Measurements from ENCODE around the gene POLN.

POLN gene

DNA sequence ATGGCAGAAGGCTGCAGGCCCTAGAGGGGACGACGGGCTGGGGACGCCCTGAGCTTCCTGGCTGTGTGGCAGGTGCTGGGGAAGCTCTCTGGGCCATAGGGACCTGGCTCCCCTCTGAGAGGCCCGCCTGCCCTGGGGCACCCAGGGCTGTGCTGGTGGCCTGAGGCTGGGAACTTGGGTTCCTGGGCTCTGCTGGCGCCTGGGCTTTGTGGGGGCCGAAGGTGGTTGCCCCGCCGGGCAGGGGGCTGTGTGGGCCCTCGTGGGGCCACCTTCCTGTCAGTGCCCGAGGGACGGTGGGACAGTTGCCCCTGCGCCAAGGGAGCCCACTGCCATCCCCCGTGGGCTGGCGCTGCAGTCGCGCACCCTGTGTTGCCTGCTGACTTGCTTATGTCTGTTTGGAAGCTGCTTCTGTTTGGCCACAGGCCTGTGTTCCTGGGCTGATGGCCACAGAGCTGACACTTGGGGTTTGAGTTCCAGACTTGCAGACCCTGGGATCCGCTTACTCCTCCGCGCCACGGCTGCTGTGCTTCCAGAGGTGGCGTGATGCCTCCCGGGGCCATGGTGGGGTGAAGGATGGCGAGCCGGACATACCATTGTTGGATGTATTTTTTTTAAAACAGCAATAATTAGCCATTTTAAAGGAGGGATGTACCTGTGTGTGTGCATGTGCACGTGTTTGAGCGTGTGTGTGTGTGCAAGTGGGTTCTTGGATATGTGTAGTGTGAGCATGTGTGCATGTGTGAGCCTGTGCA, 174.3 kb downstream of the POLN start:
- no peak for DNase-seq (ENCODE audit: extremely low read depth, low read depth)
- TF ChIP-seq, protein P1, sequence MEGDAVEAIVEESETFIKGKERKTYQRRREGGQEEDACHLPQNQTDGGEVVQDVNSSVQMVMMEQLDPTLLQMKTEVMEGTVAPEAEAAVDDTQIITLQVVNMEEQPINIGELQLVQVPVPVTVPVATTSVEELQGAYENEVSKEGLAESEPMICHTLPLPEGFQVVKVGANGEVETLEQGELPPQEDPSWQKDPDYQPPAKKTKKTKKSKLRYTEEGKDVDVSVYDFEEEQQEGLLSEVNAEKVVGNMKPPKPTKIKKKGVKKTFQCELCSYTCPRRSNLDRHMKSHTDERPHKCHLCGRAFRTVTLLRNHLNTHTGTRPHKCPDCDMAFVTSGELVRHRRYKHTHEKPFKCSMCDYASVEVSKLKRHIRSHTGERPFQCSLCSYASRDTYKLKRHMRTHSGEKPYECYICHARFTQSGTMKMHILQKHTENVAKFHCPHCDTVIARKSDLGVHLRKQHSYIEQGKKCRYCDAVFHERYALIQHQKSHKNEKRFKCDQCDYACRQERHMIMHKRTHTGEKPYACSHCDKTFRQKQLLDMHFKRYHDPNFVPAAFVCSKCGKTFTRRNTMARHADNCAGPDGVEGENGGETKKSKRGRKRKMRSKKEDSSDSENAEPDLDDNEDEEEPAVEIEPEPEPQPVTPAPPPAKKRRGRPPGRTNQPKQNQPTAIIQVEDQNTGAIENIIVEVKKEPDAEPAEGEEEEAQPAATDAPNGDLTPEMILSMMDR (IDR thresholded peaks at IDR 0.05; ENCODE audit: low read depth, low read length) = no peak

DNA sequence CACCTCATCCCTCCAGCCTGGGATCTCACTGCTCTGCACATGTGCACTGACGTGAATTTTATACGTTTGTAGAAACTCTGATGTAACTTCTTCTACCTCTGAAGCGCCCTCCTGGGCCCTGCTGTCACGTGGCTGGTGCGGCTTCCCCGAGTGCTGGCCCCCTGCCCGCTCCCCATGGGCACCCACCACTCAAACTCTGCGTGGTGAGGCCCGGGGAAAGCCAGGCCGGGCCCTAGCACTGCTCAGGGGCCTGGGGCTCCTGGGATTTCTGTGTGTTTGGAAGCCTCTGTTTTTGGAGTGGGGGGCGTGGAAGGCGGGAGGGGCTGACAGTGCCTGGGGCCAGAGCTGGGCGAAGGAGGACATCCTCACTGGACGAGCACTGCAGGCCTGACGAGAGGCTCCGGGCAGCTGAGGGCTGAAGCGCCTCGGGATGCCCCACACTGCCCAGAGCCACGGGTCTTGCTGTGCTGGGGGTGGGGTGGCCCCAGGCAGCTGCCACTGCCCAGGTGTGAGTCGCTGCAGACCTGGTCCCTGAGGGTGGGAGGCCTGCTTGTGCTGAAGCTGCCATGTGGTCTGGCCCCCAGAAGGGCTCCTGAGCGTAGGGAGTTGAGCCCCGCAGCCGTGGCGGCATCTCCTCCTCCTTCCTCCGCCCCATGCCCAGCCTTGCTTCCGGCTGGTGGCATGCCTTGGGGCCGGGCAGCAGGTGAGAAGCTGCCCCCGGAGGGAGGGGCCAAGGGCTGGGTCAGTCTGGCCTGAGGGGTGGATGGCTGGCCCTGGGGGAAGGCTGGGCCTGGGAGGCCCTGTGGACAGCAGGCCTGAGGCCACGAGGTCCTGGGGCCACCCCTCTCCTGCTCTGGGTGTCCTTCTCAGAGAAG, 175.1 kb downstream of the POLN start:
- TF ChIP-seq, protein P1 (IDR thresholded peaks at IDR 0.05; ENCODE audit: low read depth, low read length) = no peak
- no peak for DNase-seq (ENCODE audit: extremely low read depth, low read depth)

DNA sequence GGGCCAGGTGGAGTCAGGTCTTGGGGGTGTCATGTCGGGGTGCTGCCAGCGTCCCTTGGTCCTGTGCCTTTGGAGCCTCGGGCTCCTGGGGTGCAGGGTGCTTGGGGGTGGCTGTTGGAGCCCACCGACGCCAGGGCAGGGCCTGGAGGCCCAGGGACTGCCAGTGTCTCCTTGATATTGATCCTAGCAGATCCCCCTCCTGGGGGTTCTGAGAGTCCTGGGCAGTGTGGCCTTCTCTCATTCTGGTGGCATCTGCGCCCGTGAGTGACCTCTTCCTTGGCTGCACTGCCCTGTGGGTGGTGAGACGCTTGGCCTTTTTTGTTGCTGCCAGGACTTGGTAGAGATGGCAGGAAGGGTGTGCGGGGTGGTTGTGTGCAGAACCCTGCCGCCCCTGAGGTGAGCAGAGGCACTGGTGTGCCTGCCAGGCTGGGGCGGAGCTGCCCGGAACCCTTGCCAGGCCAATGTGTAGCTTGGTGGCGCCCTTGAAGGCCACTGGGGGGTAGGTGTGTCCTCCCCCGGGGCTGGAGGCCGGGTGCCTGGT, 175.8 kb downstream of the POLN start:
- DNase-seq (ENCODE audit: extremely low read depth, low read depth) = no peak
- TF ChIP-seq, protein P1 (IDR thresholded peaks at IDR 0.05; ENCODE audit: low read depth, low read length) = no peak

DNA sequence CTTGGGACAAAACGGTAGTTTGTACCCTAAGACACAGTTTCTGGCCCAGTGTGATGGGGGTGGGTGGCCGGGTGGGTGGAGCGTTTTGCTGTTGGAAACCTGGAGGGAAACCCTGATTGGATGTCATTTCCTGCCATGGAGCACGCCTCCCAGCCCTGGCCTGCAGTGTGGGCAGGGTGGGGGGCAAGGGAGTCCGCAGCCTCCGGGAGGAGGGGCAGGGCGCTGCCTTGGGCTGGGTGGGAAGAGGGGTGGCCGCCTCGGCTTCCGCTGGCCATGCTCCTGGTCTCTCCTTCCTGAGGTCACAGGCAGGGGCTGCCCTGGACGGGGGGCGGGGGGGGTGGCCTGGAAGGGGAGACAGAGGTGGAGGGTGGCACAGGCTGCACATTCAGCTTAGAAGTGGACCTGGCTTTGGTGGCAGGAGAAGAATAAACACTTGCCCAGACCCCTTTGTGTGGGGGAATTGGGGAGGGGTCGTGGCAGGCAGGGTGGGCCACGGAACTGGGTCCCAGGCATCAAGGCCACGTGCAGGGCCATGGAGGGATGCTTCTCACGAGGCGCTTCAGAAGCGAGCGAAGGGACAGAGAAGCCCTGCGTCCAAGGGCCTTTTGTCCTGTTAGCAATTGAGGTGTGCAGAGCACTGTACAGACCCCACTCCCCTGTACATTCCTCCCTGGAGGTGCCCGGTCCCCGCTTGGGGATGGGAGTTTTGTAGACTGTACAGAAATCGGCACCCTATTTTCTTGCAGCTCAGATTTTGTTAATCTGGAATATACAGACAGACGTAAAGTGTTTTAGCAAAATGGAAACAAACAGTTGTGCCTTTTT, 176.6 kb downstream of the POLN start:
- TF ChIP-seq, protein P1 (IDR thresholded peaks at IDR 0.05; ENCODE audit: low read depth, low read length) = no peak
- no peak for DNase-seq (ENCODE audit: extremely low read depth, low read depth)

DNA sequence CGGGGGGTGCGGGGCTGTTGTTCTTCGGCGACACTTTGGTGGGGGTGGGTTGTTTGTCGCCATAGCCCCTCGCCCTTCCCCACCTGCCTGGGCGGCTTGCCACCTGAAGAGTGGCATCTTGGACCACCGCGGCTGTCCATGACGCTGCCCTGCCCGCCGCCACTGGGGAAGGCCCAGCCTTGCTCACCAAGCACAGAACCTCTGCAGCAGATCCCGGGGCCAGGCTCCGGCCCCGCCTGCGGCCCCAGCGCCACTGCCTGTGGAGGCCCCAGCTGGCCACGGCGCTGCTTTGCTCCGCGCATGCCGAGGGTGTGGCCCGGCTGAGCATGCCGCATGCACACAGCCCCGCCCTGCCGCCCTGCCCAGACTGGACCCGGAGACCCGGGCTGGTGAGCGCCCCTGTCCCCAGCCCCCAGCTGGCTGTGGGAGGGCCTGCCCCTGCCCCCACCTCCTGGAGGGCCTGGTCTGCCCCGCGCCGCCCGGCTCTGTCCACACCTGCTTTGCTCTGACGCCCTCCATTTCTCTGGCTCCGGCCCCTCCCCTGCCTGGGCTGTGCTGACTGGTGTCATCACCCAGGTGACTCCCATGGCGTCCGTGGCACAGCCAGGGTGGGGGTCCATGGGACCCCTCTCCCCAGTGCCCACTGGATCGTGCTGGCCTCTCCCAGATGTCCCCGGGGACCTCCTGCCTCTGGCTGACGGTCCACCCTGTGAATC, 177.5 kb downstream of the POLN start:
- DNase-seq (ENCODE audit: extremely low read depth, low read depth) = no peak
- TF ChIP-seq, protein P1 (IDR thresholded peaks at IDR 0.05; ENCODE audit: low read depth, low read length) = no peak

DNA sequence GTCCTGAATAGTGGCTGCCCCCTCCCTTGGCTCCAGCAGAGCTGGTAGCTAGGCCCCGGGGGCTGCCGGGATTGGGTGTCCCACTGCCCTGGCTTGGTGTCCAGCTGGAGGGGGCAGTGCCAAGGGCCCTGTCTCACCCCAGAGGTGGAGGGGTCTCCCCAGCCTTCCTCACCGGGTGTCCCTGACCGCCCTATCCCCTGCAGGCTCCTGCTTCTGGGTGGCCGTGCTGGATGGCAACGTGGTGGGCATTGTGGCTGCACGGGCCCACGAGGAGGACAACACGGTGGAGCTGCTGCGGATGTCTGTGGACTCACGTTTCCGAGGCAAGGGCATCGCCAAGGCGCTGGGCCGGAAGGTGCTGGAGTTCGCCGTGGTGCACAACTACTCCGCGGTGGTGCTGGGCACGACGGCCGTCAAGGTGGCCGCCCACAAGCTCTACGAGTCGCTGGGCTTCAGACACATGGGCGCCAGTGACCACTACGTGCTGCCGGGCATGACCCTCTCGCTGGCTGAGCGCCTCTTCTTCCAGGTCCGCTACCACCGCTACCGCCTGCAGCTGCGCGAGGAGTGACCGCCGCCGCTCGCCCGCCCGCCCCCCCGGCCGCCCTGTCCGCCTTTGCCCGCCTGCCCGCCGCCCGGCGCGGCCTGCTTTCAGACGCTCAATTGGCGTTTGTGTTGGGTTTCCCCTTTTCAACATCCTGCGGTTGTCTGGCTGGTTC, 178.2 kb downstream of the POLN start:
- TF ChIP-seq, protein P1 (IDR thresholded peaks at IDR 0.05; ENCODE audit: low read depth, low read length) = no peak
- no peak for DNase-seq (ENCODE audit: extremely low read depth, low read depth)
